ENCODE data around the gene GNA15. TPM values are rescaled to one million over a fixed set of nuclear protein-coding genes. Genes with fewer than 3 reads are reported as not detected.

The GNA15 gene
- total RNA-seq, 1 donor from 2014 or later, result 0.13 TPM

DNA sequence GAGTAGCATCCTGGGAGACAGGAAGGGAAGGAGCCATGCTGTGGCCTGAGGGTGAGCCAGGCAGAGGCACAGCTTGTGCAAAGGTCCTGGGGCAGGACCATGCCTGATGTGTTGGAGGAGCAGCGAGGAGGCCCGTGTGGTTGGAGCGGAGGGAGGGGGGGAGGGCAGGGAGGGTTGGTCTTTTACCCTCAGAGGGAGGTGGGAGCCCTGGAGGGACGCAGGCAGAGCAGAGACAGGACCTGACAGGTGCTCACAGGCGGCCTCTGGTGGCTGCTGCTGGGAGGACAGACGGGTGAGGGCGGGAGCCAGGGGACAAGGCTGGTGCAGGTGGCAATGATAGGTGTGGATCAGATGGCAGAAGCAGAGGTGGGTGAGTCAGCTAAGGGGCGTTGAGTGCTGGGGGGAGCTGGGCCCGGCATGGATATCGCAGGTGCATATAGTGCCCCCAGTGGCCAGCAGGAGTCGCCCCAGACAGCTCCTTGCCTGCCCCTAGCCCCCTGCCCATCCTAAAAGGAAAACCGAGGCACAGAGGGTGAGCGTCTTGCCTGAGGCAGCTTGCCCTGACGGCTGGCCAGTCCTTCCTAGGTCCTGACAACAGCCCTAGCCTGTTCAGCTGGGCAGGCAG lies 9.8 kb upstream of the GNA15 start:
- Mint-ChIP-seq H3K4me1 (no peaks in the 10 kb centered on the region), H3K27ac (no peak overlapping the region), H3K4me3 (no peak overlapping the region), H3K9me3 (peaks cover 6% of the 10 kb centered on the region), H3K36me3 (peaks cover 2% of the 10 kb centered on the region), H3K27me3 (ENCODE audit: low read depth) (no peaks in the 10 kb centered on the region)
- TF ChIP-seq, protein P1, sequence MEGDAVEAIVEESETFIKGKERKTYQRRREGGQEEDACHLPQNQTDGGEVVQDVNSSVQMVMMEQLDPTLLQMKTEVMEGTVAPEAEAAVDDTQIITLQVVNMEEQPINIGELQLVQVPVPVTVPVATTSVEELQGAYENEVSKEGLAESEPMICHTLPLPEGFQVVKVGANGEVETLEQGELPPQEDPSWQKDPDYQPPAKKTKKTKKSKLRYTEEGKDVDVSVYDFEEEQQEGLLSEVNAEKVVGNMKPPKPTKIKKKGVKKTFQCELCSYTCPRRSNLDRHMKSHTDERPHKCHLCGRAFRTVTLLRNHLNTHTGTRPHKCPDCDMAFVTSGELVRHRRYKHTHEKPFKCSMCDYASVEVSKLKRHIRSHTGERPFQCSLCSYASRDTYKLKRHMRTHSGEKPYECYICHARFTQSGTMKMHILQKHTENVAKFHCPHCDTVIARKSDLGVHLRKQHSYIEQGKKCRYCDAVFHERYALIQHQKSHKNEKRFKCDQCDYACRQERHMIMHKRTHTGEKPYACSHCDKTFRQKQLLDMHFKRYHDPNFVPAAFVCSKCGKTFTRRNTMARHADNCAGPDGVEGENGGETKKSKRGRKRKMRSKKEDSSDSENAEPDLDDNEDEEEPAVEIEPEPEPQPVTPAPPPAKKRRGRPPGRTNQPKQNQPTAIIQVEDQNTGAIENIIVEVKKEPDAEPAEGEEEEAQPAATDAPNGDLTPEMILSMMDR (IDR thresholded peaks at IDR 0.05; ENCODE audit: unreplicated experiment), result peak; percentile 57
- peak in 1 of 2 experiments; percentile 67 for DNase-seq (ENCODE audit: low spot score in 2 of 2, unreplicated experiment in 2 of 2)

DNA sequence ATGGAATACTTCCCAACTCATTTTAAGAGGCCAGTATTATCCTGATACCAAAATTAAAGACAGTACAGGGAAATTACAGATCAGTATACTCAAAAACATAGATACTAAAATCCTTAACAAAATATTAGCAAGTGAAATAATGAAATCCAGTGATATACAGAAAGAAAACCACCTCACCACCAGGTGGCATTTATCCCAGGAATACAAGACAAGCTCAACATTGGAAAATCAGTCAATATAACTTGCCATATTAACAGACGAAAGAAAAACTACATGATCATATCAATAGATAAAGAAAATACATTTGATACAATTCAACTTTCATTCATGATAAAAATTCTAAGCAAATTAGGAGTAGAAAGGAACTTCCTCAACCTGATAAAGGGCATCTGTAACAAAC lies 6.7 kb upstream of the GNA15 start:
- H3K4me3 Mint-ChIP-seq, result no peak overlapping the region
- TF ChIP-seq, protein P1 (IDR thresholded peaks at IDR 0.05; ENCODE audit: unreplicated experiment), result peak; percentile 54
- H3K27me3 Mint-ChIP-seq (ENCODE audit: low read depth), result no peaks in the 10 kb centered on the region
- H3K27ac Mint-ChIP-seq, result no peak overlapping the region
- peaks cover 6% of the 10 kb centered on the region for H3K9me3 Mint-ChIP-seq
- DNase-seq (ENCODE audit: low spot score in 2 of 2, unreplicated experiment in 2 of 2), result no peak
- no peaks in the 10 kb centered on the region for H3K4me1 Mint-ChIP-seq
- H3K36me3 Mint-ChIP-seq, result no peaks in the 10 kb centered on the region

DNA sequence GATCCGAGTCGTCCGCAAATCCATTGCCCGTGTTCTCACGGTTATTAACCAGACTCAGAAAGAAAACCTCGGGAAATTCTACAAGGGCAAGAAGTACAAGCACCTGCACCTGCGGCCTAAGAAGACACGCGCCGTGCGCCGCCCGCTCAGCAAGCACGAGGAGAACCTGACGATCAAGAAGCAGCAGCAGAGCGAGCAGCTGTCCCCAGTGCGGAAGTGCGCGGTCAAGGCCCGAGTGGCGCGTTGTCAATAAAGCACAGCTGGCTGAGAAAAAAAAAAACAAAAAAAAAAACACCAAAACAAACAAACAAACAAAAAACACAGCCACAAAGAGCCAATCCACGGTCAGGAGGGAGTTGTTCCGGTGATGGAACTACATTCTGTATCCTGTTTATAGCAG lies 4.7 kb upstream of the GNA15 start:
- no peak for DNase-seq (ENCODE audit: low spot score in 2 of 2, unreplicated experiment in 2 of 2)
- Mint-ChIP-seq H3K36me3 (no peaks in the 10 kb centered on the region), H3K4me3 (no peak overlapping the region)

DNA sequence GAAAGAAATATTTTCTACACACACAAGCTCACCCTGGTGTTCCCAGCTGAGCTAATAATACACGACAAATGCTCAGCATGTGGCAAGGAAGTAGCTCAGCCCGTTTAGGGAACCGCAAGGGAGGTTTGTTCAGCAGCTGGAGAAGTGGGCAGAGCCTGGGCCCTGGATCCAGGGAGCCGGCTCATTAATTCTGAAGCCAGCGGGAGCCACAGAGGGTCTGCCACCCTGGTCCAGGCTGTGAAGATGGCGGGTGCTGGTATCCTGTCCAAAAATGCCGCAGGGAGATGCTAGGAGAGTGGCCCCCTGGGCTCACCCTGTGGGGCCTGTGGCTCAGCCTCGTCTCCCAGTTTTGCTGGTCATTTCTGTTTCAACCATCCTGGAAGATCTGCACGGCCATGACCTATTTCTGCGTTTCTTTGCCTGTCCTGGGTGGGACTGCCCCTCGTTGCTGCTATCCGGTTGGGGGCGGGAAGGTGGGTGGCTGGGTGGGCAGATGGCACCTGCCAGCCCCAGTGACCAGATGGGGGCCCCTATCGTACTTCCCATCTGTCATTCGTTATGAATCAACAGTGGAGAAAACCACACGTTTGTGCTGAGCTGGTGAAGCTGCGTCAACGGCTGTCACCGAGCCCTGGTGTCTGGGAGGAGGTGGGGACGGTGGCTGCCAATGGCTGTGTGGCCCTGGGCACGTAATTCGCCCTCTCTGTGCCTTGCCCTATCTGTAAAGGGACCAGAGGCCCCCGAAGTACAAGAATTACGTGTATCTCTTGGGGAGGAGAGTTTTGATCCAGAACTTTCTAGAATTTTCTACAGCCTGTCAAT lies 2.7 kb upstream of the GNA15 start:
- no peak for DNase-seq (ENCODE audit: low spot score in 2 of 2, unreplicated experiment in 2 of 2)

More for the DNA sequence above, 4.7 kb upstream of the GNA15 start:
- Mint-ChIP-seq H3K27me3 (ENCODE audit: low read depth) (no peaks in the 10 kb centered on the region), H3K9me3 (peaks cover 6% of the 10 kb centered on the region), H3K27ac (no peak overlapping the region), H3K4me1 (no peaks in the 10 kb centered on the region)
- TF ChIP-seq, protein P1 (IDR thresholded peaks at IDR 0.05; ENCODE audit: unreplicated experiment), result no peak

DNA sequence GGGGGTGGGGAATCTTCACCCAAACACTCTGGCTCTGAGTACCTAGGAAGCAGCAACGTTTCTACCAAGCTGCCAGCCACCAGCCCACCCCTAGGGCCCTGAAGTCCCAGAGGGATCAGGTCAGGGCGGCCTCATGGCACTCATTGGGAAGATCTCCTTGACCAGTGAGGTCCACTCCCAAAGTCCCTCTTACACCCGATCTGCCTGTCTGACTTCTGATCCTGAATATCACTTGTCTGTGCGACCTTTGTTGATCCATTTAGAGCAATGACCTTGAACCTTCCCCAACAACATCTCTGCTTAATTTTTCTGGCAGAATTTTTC lies 2.1 kb upstream of the GNA15 start:
- TF ChIP-seq, protein P1 (IDR thresholded peaks at IDR 0.05; ENCODE audit: unreplicated experiment), result no peak
- H3K9me3 Mint-ChIP-seq, result peaks cover 3% of the 10 kb centered on the region
- no peak for DNase-seq (ENCODE audit: low spot score in 2 of 2, unreplicated experiment in 2 of 2)
- peaks cover 5% of the 10 kb centered on the region for H3K4me1 Mint-ChIP-seq
- H3K4me3 Mint-ChIP-seq, result no peak overlapping the region
- H3K27ac Mint-ChIP-seq, result no peak overlapping the region
- H3K27me3 Mint-ChIP-seq (ENCODE audit: low read depth), result no peaks in the 10 kb centered on the region
- no peaks in the 10 kb centered on the region for H3K36me3 Mint-ChIP-seq

More for the DNA sequence above, 2.7 kb upstream of the GNA15 start:
- TF ChIP-seq, protein P1 (IDR thresholded peaks at IDR 0.05; ENCODE audit: unreplicated experiment), result no peak
- Mint-ChIP-seq H3K27ac (peak overlapping the region; percentile 50), H3K9me3 (peaks cover 6% of the 10 kb centered on the region), H3K27me3 (ENCODE audit: low read depth) (no peaks in the 10 kb centered on the region), H3K4me1 (peaks cover 5% of the 10 kb centered on the region), H3K36me3 (no peaks in the 10 kb centered on the region), H3K4me3 (no peak overlapping the region)
